HepG2 (cell line): ENCODE data around the gene HDLBP. TPM values are rescaled to one million over a fixed set of nuclear protein-coding genes. Genes with fewer than 3 reads are reported as not detected.

Experiments used
- CBX5 ChIP-seq: sonication (generic); formaldehyde crosslinking; IDR thresholded peaks from 2 replicates; pipeline ENCODE4 v1.4.0; 2020; ENCODE audit warnings: missing genetic modification reagents, borderline replicate concordance
- DMTF1 ChIP-seq: sonication (generic); formaldehyde crosslinking; IDR thresholded peaks from 2 replicates; pipeline ENCODE4 v1.4.0; 2020; ENCODE audit warnings: mild to moderate bottlenecking, missing genetic modification reagents
- ELK4 ChIP-seq: sonication (generic); formaldehyde crosslinking; IDR thresholded peaks from 2 replicates; pipeline ENCODE4 v1.9.0; 2021; ENCODE audit warnings: missing genetic modification reagents, borderline replicate concordance
- ERF ChIP-seq: IDR thresholded peaks from 2 replicates; pipeline ENCODE4 v1.6.1; 2018; ENCODE audit warnings: missing biosample characterization, missing genetic modification reagents
- GABPB1 ChIP-seq: IDR thresholded peaks from 2 replicates; pipeline ENCODE4 v1.6.1; 2016; ENCODE audit warnings: mild to moderate bottlenecking, missing genetic modification reagents, moderate library complexity, missing compliant biosample characterization
- MED1 ChIP-seq: sonication (generic); formaldehyde crosslinking; IDR thresholded peaks from 2 replicates; pipeline ENCODE4 v1.4.0; 2020; ENCODE audit warnings: missing genetic modification reagents
- MXD3 ChIP-seq: IDR thresholded peaks from 2 replicates; pipeline ENCODE4 v1.6.1; 2016; ENCODE audit warnings: mild to moderate bottlenecking, missing biosample characterization, missing genetic modification reagents
- PAX8 ChIP-seq: sonication (generic); formaldehyde crosslinking; IDR thresholded peaks from 2 replicates; pipeline ENCODE4 v1.8.0; 2022; ENCODE audit warnings: mild to moderate bottlenecking, missing genetic modification reagents, borderline replicate concordance
- TBP ChIP-seq: sonication (generic); formaldehyde crosslinking; IDR thresholded peaks from 2 replicates; pipeline ENCODE4 v1.5.0; 2020; ENCODE audit warnings: missing genetic modification reagents
- ZBTB26 ChIP-seq: IDR thresholded peaks from 2 replicates; pipeline ENCODE4 v1.6.1; 2016; ENCODE audit warnings: missing compliant biosample characterization, missing genetic modification reagents, borderline replicate concordance
- ZFP90 ChIP-seq: sonication (generic); formaldehyde crosslinking; IDR thresholded peaks from 2 replicates; pipeline ENCODE4 v1.8.0; 2022; ENCODE audit warnings: missing genetic modification reagents, mild to moderate bottlenecking, inconsistent platforms, borderline replicate concordance
- ZNF256 ChIP-seq: sonication (generic); formaldehyde crosslinking; conservative IDR thresholded peaks from 2 replicates; pipeline ENCODE4 v1.4.0; 2020; ENCODE audit warnings: missing genetic modification reagents
- ZNF354B ChIP-seq: sonication (generic); formaldehyde crosslinking; IDR thresholded peaks from 2 replicates; pipeline ENCODE4 v1.8.0; 2022; ENCODE audit warnings: mild to moderate bottlenecking, missing genetic modification reagents
- ZNF431 ChIP-seq: sonication (generic); formaldehyde crosslinking; IDR thresholded peaks from 2 replicates; pipeline ENCODE4 v1.9.0; 2022; ENCODE audit warnings: missing genetic modification reagents, low read depth, mild to moderate bottlenecking, borderline replicate concordance
- ZNF572 ChIP-seq: sonication (generic); formaldehyde crosslinking; IDR thresholded peaks from 2 replicates; pipeline ENCODE4 v1.5.1; 2020; ENCODE audit warnings: mild to moderate bottlenecking, missing genetic modification reagents
- ZNF660 ChIP-seq: sonication (generic); formaldehyde crosslinking; IDR thresholded peaks from 2 replicates; pipeline ENCODE4 v1.5.1; 2020; ENCODE audit warnings: mild to moderate bottlenecking, low read depth, missing genetic modification reagents, borderline replicate concordance
- ZNF746 ChIP-seq: sonication (generic); formaldehyde crosslinking; IDR thresholded peaks from 2 replicates; pipeline ENCODE4 v1.8.0; 2022; ENCODE audit warnings: mild to moderate bottlenecking, missing genetic modification reagents
- polyA plus RNA-seq, 8 experiments: library from polyadenylated mRNA; depleted of rRNA in 3 of 8; stranded (reverse) in 7 of 8; unstranded in 1 of 8; fragments of >200 nt; fragmentation: Illumina TruSeq in 4 of 8; extraction: Trizol in 4 of 8; gene quantifications; 2 replicates each; pipeline versions ENCODE4 v1.2.1 to v1.2.3, GENCODE V29; 2011 to 2016; ENCODE audit warnings: low read depth in 4 of 8, missing spikeins in 1 of 8, mixed read lengths in 1 of 8; ENCODE audit not compliant: insufficient read depth in 1 of 8
- total RNA-seq, 5 experiments: library from RNA; depleted of rRNA; stranded (reverse); fragments of >200 nt; fragmentation: Illumina TruSeq; extraction: Trizol; gene quantifications; 2 replicates each; pipeline ENCODE4 v1.2.3, GENCODE V29; 2016; ENCODE audit warnings: low read depth in 1 of 5
- TF ChIP-seq, protein P1 (sequence below): sonication (generic); formaldehyde crosslinking; IDR thresholded peaks from 2 replicates; pipeline ENCODE4 v1.5.0; 2020; ENCODE audit warnings: mild to moderate bottlenecking, missing genetic modification reagents
- TF ChIP-seq, protein P2 (sequence below): sonication (generic); formaldehyde crosslinking; IDR thresholded peaks from 2 replicates; pipeline ENCODE4 v1.4.0; 2020; ENCODE audit warnings: missing genetic modification reagents, low read depth, mild to moderate bottlenecking, borderline replicate concordance

Gene HDLBP
- total and polyA plus RNA-seq, 2 of the 13 experiments (the other 11 are each of a cell fraction or from before 2014, with no cell fraction given) = 464 to 707 TPM

- no peak for TF ChIP-seq ELK4 (CRISPR knock-in tag)
- TF ChIP-seq MXD3 (CRISPR knock-in tag) = 0 out of 2 replicates have a peak, but pooled peaks have one; percentile 73
- TF ChIP-seq, protein P1, sequence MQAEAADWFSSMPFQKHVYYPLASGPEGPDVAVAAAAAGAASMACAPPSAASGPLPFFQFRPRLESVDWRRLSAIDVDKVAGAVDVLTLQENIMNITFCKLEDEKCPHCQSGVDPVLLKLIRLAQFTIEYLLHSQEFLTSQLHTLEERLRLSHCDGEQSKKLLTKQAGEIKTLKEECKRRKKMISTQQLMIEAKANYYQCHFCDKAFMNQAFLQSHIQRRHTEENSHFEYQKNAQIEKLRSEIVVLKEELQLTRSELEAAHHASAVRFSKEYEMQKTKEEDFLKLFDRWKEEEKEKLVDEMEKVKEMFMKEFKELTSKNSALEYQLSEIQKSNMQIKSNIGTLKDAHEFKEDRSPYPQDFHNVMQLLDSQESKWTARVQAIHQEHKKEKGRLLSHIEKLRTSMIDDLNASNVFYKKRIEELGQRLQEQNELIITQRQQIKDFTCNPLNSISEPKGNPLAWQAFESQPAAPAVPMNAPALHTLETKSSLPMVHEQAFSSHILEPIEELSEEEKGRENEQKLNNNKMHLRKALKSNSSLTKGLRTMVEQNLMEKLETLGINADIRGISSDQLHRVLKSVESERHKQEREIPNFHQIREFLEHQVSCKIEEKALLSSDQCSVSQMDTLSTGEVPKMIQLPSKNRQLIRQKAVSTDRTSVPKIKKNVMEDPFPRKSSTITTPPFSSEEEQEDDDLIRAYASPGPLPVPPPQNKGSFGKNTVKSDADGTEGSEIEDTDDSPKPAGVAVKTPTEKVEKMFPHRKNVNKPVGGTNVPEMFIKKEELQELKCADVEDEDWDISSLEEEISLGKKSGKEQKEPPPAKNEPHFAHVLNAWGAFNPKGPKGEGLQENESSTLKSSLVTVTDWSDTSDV = 0 out of 2 replicates have a peak, but pooled peaks have one; percentile 60
- TF ChIP-seq, protein P2, sequence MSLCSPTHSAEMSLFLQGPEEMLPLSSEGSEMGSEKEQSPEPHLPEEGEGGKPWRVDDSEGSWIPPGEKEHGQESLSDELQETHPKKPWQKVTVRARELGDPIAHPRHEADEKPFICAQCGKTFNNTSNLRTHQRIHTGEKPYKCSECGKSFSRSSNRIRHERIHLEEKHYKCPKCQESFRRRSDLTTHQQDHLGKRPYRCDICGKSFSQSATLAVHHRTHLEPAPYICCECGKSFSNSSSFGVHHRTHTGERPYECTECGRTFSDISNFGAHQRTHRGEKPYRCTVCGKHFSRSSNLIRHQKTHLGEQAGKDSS = peak; percentile 77; the same call in 1 of the 2 replicates
- peak; percentile 26; the same call in 1 of the 2 replicates for TF ChIP-seq ZNF431 (CRISPR knock-in tag)
- TF ChIP-seq ZFP90 (CRISPR knock-in tag) = peak; percentile 83; the same call in 1 of the 2 replicates
- TF ChIP-seq ZNF746 (CRISPR knock-in tag) = peak; percentile 82
- 0 out of 2 replicates have a peak, but pooled peaks have one; percentile 38 for TF ChIP-seq ZNF354B (CRISPR knock-in tag)
- TF ChIP-seq DMTF1 = 0 out of 2 replicates have a peak, but pooled peaks have one; percentile 83
- no peak; the same call in 1 of the 2 replicates for TF ChIP-seq ZNF572 (CRISPR knock-in tag)
- TF ChIP-seq ERF = peak; percentile 89
- no peak for TF ChIP-seq ZNF660
- TF ChIP-seq PAX8 (CRISPR knock-in tag) = no peak
- TF ChIP-seq TBP = no peak
- peak; percentile 59 for TF ChIP-seq MED1
- TF ChIP-seq ZNF256 (CRISPR knock-in tag) = peak; percentile 77; the same call in 1 of the 2 replicates
- peak; percentile 71; the same call in 1 of the 2 replicates for TF ChIP-seq GABPB1 (CRISPR knock-in tag)
- TF ChIP-seq ZBTB26 (CRISPR knock-in tag) = no peak; the same call in 1 of the 2 replicates
- no peak for TF ChIP-seq CBX5
These were observed 91.2 kb downstream of the HDLBP start (continued) for GRCh38 chr2:241224018-241224850.
